GM18951 (cell line): ENCODE results near the gene MCRS1.
A peak's percentile ranks its signal among the peaks of the same experiment; 100 is the strongest.
"Not testable (repeated sequence)": the region's sequence is repeated elsewhere in the genome, so short reads cannot be mapped to it uniquely, and the experiment has no call there.

Experiments
- POLR2A ChIP-seq: IDR thresholded peaks from 4 replicates; pipeline ENCODE4 v1.6.1; 2011; ENCODE audit warnings: mild to moderate bottlenecking; ENCODE audit not compliant: insufficient read length, insufficient read depth; ENCODE audit errors: extremely low read depth
- in situ Hi-C: fragments of 300-500 bp; cut with MboI; formaldehyde crosslinking; loops from one replicate; pipeline ENCODE4 v1.12.0; 2022; ENCODE audit warnings: low sequenced_read_pairs, mixed read lengths, inconsistent platforms; ENCODE audit not compliant: unreplicated experiment

Gene MCRS1, protein sequence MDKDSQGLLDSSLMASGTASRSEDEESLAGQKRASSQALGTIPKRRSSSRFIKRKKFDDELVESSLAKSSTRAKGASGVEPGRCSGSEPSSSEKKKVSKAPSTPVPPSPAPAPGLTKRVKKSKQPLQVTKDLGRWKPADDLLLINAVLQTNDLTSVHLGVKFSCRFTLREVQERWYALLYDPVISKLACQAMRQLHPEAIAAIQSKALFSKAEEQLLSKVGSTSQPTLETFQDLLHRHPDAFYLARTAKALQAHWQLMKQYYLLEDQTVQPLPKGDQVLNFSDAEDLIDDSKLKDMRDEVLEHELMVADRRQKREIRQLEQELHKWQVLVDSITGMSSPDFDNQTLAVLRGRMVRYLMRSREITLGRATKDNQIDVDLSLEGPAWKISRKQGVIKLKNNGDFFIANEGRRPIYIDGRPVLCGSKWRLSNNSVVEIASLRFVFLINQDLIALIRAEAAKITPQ

DNA sequence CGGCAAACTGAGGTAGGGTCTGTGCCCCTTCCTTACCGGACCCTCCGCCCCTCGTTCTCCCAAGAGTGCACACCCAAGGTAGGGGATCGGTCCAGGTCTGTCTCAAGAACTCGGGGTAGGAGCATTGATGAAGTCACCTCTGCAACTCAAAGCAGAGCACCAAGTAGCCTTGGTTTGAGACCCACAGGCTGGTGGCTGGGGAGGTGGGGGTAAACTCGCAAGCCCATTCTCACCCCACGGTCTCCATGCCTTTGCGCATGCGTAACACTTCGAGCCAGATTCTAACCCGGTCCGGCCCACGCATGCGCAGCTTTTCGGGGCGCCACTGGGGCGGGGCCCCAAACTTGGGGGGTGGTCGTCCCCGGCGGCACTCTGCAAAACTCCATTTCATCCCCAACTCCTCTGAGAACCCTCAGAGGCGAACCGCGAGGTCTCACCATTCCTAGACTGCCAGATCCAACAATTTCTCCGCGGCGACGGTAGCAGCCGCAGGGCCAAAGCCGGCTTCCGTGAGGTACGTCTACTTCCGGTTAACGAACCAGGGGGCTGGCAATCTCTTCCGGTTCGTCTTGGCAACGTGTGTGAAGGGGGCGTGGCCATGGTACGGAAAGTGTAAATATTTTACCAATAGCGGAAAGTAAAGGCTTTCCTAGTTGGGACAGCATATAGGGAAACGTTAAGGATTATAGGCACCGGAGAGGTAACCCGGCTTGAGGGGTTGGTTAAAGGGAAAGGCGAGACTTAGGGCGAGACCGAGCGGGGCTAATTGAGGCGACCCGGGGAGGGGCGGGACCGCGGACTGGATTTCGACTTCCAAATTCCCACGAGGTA, at the start of gene MCRS1:
Gene MCRS1, minus strand, starts transcription at position 532 of the 831 bp plus-strand sequence. CDS start 1,411 bp downstream, outside the sequence.
- in situ Hi-C loops, result no loop called here
- TF ChIP-seq POLR2A, result peak; percentile 91

DNA sequence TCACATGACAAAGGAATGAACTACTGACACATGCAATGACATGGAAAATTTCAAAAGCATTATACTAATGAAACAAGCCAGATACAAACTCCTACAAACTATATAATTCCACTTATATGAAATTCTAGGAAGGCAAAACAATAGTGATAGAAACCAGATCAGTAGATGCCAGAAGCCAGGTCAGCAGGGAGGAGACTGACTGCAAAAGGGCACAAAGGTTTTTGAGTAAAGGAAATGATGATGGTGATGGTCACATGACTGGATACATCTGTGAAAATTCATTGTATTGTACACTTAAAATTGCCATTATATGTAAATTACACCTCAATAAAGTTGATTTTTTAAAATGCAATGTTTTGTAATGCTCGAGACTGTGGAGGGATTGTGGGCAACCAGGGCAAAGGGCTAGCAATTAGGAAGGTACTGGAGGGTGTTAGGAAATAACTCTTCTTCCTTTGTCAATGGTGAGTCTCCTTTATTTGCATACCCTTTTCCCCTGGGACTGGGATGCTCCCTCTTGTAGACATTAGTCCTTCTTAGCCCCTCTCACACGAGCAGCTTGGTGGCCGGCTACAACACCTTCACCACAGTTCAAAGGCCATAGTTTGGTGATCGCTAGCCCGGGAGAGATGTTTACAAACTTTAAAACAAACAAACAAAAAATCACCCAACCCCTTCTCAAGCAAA, 48.7 kb upstream of the MCRS1 start:
- TF ChIP-seq POLR2A, result no peak
- in situ Hi-C loops, result no loop called here

DNA sequence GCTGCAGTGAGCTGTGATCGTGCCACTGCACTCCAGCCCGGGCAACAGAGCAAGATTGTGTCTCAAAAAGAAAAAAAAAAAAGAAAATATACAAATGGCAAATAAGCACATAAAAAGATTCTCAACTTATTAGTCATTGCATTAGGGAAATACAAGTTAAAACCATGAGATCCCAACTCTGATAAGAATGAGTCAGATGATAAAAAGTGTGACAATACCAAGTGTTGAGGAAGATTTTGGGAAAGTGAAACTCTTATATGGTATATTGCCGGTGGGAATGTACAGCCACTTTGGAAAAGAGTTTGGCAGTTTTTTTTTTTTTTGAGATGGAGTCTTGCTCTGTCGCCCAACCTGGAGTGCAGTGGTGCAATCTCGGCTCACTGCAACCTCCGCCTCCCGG, 47.8 kb upstream of the MCRS1 start:
- TF ChIP-seq POLR2A, result no peak
- in situ Hi-C loops, result no loop called here

DNA sequence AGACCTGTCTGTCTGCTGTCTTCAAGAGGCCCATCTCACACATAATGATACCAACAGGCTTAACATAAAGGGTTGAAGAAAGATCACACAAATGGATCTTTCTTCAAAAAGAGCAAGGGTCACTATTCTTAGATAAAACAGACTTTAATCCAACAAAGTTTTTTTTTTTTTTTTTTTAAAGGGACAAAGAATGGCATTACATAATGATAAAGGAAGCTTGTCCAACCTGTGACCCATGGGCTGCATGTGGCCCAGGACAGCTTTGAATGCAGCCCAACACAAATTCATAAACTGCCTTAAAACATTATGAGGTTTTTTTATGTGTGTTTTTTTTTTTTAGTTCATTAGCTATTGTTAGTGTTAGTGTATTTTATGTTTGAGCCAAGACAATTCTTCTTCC, 44.3 kb upstream of the MCRS1 start:
- in situ Hi-C loops, result no loop called here
- TF ChIP-seq POLR2A, result no peak

DNA sequence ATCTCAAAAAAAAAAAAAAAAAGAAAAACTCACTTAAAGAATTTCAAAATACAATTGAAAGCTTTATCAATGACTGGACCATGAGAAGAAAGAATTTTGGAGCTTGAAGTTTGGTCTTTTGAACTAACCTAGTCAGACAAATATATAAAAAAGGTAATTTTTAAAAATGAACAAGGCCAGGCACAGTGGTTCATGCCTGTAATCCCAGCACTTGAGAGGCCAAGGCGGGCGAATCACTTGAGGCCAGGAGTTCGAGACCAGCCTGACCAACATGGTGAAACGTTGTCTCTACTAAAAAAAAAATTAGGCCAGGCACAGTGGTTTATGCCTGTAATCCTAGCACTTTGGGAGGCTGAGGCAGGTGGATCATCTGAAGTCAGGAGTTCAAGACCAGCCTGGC, 42.8 kb upstream of the MCRS1 start:
- in situ Hi-C loops, result not testable (repeated sequence)

DNA sequence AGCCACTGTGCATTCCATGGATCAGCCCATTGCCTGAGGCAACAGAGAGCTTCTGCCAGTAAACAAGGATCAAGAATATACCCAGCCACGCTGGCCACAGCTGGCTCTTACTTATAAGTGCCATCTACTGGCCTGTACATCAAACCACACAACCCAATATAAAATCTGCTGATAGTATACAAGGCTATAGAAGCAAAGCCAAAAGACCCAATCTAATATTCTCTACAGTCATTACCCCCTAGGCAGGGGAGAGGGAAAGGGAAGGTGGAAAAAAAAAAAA, 41.9 kb upstream of the MCRS1 start:
- in situ Hi-C loops, result no loop called here
- no peak for TF ChIP-seq POLR2A

DNA sequence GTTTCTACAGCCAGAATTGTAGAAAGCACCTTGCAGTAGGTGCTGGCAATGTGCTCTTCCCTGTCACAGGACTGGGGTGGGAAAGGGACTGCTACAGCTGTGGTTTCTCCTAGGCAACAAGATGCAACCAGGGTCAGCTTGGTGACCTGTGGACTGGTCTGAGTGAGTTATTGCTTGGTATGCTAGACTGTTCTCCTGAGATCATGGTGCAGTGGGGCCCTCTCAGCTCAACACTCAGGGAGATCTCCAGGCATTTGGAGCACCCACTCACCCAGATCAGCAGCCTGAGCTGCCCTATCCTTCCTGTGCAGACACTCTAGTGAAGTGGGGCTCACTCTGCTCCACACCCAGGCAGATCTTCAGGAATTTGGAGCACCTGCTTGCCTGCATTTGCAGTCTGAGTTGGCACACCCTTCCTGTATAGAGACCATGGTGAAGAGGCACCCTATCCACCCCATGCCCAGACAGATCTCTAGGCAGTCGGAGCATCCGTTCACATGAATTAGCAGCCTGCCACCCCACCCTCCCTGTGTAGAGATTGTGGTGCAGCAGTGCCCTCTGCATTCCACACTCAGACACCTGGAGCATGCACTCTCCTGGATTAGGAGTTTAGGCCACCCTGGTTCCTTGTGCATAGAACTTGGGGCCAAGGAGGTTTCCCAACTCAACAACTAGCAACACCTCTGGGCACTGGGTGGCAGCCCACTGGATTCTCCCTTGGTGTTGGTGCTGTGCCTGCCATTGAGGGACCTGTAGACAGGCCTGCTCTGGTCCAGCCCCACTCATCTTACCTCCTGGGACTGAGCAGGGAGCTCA, 41.3 kb upstream of the MCRS1 start:
- TF ChIP-seq POLR2A, result no peak
- in situ Hi-C loops, result no loop called here

DNA sequence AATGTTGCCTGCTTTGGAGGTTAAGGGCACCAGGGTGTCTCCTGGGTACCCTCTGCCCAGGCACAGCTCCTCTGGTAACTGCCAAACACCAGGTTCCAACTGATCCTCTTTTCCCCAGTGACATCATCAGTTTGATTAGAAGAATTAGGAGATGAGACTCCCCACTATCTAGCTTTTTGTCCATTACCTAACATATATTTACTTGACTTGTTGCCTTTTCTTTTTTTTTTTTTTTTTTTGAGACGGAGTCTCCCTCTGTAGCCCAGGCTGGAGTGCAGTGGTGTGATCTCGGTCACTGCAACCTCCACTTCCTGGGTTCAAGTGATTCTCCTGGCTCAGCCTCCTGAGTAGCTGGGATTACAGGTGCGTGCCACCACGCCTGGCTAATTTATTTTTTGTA, 37.6 kb upstream of the MCRS1 start, which contains the start of gene FAM186B:
Gene FAM186B, minus strand, starts transcription at position 101 of the 400 bp plus-strand sequence. CDS start 162 bp downstream, outside the sequence.
- in situ Hi-C loops, result not testable (repeated sequence)

DNA sequence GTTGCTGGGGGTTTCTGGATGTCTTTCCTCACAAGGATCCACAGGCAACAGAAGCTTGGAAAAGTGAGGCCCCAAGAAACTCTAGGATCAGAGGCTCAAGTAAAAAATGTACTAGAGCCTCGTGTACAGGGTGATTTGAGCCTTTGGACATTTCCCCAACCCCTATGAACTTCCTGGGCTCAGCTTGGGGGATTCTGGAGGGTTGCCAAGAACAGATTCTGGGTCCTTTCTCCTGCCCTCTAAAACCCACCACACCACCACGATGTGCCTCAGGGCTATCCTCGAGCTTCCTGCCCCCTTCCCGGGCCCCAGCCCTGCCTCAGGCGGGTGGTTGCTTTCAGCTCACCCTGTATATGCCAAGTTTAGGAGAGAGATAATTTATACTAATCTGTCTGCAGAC, 36.9 kb upstream of the MCRS1 start:
- in situ Hi-C loops, result no loop called here
- TF ChIP-seq POLR2A, result no peak

DNA sequence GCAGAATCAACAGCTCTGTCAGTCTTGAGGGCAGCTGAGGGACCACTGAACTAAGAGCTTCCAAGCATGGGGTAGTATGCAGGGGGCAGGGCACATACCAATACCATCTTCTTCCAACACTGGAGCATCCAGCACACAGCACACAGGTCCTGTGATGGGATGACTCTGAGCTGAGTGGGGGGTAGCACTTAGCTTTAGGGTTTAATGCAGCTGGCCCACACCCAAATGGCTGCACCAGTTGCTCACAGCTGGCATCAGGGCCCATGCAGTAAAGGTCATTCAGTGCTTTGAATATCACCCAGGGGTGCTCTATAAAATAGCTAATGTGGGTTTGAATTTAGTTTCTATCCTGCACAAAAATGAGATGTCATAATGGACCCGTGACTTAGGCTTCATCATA, 35.8 kb upstream of the MCRS1 start:
- TF ChIP-seq POLR2A, result no peak
- in situ Hi-C loops, result no loop called here

DNA sequence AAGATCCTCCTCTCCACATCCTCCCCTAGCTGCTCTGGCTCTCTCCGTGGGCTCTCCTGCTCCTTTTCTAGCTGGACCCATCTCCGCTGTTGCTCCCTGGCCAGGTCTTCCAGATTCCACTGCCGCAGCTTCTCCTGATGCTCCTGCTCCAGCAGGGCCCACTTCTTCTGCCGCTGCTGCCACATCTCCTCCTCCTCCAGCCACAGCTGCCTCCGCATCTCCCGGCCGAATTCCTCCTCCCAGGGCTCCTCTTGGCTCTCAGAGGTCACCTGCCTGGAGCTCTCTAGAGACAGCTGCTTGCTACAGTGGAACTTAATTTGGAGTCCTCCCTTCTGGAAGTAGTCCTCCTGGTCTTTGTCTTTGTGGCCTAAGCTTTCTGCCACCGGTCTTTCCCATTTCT, 32.0 kb upstream of the MCRS1 start:
- in situ Hi-C loops, result no loop called here
- TF ChIP-seq POLR2A, result no peak

DNA sequence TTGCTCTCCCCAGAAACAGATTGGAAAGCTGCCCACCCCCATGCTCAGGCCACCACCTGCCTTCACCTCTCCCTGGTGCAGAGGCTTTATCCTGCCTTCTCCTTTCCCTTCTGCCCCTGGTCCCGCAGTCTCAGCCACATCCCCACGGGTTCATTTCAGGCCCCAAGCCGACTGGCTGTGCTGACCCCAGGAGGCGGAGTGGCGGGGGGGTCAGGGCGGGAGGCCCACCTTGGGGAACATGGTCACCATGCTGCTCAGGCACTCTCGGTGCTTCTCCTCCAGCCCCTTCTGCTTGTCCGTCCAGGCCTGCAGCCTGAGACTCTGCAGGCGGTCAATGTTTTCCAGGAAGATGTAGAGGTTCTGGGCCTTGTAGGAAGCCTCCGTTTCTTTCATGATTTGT, 30.6 kb upstream of the MCRS1 start:
- in situ Hi-C loops, result no loop called here

More for the DNA sequence above, 30.6 kb upstream of the MCRS1 start:
- TF ChIP-seq POLR2A, result no peak
